NCI-H2227 treated with DMSO at 0.1 percent for 48 hours (cell line): ENCODE results near the gene STMN1.
"Not testable (repeated sequence)": the region's sequence is repeated elsewhere in the genome, so short reads cannot be mapped to it uniquely, and the experiment has no call there.

Experiments used
- DNase-seq: peaks from one replicate; lab custom pipeline; 2025; lab: John Stamatoyannopoulos, UW

The STMN1 gene

DNA sequence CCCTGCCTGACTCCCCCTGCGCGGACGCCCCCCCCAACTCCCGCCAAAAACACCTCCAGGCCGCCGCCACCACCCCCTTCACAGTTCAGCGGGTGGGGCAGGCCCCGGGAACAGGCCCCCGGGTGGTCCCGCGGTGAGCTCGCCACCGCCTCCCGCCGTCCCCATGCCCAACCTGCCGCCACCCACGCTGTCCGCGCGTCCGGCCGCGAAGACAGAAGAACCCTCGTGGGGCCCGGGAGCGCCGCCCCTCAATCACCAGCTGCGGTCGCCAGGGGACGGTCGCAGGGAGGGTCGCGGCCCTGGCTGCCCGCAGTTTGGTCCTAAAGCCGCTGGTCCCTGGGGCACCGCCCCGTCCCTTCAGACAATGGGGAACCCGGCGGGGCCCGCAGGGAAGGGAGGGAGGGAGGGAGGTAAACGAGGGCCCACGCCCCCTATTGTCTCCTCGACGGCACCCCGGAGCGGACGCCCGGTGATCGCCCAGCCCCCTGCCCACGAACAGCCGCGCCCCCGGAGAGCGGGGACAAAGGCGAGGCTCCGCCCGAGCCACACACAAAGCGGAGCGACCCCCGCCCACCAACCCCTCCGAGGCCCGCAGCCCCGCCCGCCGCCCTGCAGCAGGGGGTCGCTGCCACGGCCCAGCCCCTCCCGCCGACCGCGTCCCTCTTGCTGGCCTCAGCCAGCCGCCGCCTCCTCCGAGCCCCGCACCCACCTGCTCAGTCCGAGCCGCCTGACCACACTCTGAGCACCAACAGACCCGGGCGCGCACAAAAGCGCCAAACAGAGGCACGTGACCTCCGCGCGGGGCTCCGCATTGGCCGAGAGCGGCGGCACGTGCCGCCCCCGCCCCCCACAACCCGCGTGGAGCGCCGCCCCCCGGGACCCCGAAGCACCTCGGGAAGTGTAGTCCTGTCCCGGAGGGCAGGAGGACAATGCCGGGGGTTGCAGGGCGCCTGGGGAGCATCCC, at the start of gene STMN1:
Gene STMN1 (minus strand): TSS at position 740 of the 964 bp plus-strand sequence. CDS start 1,743 bp downstream, outside the sequence.
- DNase-seq = peak; percentile 95

DNA sequence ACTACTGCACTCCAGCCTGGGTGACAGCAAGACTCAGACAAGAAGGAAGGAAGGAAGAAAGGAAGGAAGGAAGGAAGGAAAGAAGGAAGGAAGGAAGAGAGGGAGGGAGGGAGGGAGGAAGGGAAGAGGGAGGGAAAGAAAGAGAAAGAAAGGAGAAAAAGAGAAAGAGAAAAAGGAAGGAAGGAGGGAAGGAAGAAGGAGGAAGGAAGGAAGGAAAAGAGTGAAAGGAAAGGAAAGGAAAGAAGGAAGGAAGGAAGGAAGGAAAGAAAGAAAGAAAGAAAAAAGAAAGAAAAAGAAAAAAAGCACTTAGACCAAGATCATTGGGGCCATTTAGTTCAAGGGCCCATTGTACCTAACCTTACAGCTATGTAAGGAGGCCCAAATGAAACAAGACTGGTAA, 49.3 kb upstream of the STMN1 start:
- no peak for DNase-seq

DNA sequence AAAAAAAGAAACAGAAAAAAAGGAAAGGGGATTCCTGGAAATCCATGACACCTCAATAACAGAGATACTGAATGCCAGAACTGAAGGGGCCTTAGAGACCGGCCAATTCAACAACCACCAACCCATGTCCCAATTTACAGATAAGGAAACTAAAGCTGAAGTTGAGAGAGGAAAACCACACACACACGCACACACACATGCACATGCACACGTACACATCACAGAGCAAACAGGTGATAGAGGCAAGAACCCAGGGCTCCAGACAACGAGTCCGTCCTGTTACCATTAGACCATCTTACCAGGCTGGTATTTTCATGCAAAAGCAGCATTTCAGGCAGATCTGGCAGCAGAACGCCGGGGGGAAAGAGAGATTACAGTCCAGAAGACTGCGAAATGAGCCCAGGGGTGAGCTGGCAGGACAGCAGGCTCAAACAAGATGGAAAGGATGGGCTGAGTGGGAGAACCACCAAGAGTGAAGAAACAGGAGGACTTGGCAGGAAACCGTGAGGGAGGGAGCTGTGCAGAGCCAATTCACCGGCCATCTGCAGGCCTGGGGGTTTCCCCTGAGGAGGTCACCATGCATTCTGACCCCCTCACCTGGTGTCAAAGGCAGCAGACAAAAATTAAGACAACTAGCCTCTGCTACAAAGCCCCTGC, 48.2 kb upstream of the STMN1 start:
- DNase-seq = no peak

DNA sequence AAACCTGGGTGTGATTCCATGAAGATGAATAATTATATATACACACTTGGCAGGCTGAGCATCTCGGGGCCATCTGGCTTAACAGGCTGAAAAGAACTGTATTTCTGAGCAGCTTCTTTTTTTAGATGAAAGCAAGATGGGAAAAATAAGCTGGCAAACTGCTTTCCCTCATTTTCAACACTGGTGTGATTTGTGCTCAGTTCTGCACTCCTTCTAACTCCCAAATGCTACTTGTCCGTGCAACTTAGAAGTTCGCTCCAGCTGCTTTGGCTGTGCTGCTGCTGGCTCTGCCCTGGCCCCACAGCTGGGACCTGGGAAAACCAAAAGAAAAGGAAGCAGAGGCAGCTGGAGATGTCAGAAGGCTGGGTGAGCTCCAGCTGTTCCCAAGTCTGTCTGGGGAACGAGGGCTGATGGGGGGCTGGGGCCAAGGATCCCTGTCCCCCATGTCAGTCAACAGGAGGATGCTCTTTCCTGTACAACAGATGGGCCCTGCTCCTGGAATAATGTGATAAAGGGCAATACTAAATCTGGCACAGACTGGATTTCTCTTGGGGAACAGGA, 46.7 kb upstream of the STMN1 start:
- DNase-seq = no peak

DNA sequence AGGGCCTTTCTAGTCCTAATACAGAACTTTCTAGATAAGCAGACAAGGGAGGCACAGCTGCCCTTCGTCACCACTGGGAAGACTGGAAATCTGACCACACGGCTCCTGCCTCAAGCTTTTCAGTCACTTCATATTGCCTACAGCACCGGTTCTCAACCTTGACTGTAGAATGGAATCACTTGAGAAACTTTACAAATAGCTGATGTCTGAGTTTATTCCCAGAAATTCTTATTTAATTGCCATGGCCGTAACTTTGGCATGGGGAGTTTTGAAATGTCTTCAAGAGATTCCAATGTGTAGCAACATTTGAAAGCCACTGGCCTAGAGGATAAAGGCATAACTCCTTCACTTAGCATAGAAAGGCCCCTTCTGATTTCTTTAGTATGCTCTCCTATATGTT, 42.4 kb upstream of the STMN1 start:
- no peak for DNase-seq

DNA sequence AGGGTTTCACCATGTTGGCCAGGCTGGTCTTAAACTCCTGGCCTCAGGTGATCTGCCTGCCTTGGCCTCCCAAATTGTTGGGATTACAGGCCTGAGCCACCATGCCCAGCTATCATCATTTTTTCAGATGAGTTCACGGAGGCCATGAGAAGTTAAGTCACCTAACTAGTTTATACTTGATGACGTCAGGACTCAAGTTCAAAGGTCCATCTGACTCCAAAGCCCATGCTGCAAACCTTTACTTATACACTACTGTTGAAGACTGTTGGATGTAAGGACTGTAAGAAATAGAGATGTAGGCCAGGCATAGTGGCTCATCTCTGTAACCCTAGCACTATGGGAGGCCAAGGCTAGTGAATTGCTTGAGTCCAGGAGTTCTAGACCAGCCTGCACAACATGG, 40.8 kb upstream of the STMN1 start:
- DNase-seq = no peak

DNA sequence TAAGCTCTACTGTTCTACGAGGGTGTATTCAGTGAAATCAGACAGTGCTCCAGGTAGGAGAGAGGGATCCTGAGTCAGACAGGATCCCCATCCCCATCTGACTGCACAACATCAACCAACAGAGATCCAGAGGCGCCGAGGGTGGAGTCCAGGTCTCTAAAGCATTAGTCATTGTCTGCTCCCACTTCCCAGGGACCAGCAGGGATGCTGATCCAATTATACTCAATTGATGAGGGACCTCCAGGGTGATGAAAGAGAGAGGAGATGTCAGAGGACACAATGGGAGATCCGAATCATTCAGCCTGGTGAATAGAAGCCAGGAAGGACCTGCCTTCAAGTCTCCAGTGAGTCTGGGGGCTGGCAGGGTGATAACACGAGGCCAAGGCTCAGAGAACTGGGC, 39.5 kb upstream of the STMN1 start:
- DNase-seq = no peak

DNA sequence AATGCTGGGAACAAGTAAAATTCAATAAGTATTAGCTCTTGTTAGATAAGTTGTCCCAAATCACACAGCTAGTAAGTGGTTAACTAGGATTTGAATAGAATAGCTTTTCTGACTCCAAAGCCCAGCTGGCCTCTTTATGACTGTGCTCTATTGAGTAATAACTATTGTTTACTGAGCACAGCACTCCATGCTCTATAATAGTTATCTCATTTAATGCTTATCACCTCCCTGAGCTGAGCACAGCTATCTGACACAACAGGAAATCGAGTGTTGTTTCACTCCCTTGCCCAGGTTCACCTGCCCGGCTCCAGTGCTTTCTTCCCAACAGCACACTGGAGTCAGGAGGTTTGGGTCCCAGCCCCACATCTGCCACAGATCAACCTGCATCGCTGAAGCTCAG, 38.8 kb upstream of the STMN1 start:
- DNase-seq = no peak

DNA sequence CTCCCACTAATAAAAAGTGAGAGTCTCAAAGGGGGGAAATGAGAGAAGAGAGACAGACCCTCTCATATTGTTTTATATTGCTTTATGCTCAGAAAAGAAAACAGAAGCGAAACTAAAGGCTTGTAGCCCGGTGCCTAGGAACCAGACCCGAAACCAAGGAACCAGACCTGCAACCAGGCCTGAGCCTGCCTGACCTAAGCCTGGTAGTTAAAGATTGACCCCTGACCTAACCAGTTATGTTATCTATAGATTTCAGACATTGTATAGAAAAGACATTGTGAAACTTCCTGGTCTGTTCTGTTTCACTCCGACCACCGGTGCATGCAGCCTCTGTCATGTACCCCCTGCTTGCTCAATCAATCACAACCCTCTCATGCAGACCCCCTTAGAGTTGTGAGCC, 37.3 kb upstream of the STMN1 start:
- not testable (repeated sequence) for DNase-seq

DNA sequence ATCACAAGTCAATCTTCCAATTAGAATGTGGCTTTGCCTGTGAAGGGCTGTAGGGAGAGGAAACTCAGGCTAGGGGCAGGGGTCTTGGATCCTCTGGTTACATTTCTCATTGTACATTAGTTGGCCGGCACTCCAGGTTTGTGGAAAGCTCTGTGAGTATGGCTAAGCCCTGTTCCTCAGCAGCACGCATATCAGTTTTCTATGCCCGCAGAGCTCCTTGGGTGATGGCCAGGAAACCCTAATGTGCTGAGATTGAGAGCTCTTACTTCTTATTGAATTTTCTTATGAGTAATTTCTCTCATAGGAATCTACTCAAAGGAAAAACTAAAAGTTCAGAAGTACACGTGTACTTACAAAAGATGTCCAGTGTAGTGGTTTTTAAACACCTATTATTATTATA, 30.7 kb upstream of the STMN1 start:
- no peak for DNase-seq

DNA sequence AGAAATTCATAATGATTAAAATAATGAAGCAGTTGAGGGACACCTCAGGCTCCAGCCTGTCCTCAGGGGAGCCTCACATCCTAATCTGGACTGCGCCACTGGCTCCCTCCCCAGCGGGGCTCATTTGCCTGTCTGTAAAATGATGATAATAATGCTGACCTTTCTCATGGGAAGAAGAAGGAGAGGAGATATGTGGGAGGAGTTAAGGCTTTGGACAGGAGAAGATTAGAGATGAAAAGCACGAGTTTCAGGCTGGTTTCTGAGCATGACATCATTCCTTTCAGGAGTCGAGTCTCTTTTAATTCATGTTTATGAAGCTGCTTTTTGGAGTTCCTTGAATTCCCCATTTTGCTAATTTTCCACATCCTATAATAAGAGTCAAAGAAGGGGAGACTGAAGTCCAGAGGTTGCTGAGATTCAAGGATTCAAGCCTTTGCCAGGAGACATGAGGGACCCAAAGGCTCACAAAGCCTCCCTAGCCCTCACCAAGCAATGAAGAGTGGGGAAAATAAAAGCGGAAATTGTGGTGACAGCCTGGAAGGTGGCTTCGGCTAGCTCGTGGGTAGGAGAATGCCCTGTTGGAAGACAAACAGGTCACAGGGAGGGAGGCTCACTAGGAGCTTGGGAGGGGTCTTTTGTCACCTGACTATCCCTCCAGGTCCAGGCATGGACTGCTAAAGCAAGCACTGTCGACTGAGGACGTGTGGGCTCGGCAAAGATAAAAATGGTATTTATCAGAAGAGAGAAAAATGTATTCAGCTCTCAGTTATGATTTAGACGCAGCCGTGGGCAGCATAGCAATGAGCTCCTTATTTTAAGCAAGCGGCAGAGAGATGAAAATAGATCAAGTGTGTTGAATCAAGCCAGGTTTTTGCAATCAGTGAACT, 27.5 kb upstream of the STMN1 start:
- DNase-seq = peak; percentile 87

DNA sequence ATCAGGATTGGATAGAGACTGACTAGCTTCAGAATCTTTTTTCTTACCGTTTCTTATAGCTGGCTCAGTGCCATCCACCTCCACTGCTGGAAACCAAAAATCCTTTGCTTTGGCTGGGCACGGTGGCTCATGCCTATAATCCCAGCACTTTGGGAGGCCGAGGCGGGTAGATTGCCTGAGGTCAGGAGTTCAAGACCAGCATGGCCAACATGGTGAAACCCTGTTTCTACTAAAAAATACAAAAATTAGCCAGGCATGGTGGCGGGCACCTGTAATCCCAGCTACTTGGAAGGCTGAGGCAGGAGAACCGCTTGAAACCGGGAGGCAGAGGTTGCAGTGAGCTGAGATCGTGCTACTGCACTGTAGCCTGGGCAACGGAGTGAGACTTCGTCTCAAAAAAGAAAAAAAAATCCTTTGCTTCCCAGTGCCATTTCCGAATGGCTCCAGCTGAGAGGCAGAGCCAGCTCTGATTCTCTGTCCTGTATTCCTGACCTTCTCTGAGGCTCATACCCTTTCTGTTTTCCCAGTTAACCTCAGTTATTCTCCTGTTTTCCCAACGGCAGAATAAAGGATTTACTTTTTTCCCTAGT, 26.7 kb upstream of the STMN1 start:
- peak; percentile 66 for DNase-seq

DNA sequence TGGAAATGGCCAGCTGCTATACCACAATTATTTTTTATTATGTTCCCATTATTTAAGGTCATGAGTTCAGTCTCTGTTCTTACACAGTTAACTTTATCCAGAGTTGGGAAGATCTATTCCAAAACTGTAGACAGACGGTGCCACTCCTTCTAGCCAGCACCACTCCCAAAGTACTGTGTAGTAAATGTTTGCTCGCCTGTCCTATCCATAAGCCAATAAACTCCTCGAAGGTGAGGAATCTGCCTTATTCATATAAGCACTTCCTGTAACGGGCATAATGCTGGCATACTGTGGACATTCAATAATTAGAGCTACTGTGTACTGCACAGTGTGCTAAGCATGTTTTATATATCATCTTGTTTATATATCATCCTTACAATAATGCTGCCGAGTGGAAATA, 26.1 kb upstream of the STMN1 start:
- DNase-seq = peak; percentile 55

DNA sequence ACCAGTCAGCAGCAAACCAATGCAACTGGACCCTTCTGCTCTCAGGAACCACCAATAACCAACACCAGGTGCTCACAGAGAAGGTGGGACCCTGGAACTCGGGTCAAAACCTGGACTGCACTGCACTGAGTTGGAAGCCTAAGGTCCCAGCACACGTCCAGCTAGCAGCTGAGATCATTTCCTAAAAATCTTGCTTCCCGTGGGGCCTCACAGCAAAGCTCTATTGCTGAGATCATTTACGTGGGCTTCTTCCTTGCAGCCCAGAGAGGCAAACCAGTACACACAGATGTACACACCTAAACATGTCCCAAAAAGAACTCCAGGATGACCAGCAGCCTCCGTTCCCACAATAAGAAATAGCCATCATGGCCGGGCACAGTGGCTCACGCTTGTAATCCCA, 22.8 kb upstream of the STMN1 start:
- DNase-seq = no peak

DNA sequence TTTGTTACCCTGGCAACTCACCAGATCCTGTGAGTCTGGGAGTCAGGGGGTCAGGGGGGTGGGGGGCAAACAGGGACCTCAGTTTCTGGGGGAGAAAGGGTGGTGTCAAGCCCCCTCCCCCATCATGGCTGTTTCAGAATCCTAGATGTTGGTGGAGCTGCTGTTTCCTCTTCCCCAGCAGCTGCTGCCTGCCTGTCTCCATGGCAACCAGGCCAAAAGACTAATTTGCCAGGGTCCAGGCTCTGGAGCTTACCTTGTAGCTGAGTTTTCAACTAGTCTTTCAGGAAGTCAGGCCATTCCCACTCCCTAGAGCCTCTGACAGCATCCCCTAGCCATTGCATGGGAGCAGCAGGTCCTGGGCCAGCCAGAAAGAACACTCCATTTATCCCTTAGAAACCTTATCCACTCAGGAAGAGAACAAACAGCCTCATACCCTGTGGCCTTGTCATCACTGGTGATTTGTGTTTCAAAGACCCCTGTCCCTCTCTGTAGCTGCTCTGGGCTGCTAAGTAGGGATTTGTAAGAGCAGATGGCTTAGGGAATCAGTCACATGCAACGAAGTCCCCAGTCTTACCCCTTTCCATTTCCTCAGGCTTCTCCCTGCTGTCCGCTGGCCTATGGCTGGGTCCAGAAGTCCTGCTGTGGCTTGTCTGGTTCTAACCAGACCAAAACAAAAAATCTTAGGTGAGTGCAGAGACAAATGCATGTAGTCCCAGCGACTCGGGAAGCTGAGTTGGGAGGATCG, 21.5 kb upstream of the STMN1 start:
- DNase-seq = peak; percentile 80

DNA sequence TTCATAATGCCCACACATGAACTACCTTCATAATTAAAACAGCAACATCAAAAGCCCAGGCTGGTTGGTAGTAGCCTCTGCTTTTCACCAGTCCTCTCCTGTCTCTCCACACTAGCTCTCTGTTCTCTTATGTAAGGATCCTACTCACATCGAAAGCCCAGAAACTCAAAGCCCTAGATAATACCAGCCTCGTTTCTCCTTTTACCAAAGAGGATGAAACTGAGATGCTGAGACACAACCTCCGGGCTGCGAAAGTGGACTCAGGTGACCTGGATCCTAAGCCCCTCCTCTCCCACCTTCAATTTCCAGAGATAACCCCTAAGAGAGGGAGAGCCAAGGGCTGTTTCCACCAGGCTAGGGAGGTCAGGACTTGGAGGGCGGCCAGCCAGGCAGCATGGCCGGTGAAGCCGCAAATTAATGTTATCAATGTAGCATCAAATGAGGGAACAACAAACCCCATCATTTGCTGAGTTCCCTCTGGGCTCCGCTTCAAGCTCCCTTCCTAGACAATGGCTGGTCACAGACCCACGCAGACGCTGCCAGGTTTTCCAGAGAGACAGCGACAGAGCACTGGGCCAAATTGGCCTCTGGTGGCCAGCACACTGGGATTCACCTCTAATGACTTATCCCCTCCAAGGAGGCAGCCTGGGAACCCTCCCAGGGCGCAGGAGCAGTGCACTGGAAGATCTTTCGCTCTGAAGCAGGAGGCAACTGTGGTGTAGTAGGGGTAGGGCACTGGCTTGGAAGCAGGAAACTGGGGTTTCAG, 20.7 kb upstream of the STMN1 start:
- DNase-seq = peak; percentile 75

DNA sequence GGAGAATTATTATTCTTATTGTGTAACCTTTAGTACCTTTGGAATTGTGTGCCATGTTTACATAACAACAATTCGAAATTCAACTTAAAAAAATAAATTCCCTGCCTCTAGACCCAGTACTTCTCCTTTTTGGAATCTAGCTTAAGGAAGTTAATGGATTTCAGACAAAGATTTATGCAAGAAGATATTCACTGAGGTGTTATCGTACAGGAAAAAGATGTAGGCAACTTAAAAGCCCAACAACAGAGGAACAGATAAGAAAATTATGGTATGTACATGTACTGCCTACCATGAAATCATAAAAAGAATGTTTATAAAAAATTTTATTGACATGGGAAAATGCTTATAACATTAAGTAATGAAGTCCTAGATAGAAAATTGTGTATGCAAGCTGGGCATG, 18.2 kb upstream of the STMN1 start:
- no peak for DNase-seq

DNA sequence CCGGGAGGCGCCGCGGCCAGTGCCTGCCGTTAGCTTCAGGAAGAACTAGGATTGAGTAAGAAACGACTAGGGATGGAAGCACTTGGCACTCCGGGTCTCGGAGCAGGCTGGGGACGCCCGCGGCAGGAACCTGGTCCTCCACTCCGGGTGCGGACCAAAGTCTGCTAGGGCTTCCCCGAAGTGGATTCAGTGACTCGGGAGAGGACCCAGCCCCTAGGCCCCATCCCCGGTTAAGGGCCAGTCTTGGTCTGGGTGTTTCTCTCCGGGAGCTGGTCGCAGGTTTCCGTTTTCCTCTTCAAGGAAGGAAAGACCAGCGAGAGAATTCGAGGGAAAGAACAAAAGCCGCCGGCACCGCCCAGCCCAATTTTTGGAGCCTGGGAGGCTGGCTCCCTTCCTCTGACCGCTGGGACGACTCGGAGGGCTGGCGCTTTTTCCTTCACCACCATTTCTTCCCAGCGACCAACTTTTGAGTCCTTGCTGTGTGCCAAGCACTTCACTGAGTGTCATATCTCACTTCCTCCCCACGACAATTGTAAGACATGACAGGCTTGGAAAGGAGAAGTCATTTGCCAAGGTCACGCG, 16.8 kb upstream of the STMN1 start:
- peak; percentile 73 for DNase-seq

DNA sequence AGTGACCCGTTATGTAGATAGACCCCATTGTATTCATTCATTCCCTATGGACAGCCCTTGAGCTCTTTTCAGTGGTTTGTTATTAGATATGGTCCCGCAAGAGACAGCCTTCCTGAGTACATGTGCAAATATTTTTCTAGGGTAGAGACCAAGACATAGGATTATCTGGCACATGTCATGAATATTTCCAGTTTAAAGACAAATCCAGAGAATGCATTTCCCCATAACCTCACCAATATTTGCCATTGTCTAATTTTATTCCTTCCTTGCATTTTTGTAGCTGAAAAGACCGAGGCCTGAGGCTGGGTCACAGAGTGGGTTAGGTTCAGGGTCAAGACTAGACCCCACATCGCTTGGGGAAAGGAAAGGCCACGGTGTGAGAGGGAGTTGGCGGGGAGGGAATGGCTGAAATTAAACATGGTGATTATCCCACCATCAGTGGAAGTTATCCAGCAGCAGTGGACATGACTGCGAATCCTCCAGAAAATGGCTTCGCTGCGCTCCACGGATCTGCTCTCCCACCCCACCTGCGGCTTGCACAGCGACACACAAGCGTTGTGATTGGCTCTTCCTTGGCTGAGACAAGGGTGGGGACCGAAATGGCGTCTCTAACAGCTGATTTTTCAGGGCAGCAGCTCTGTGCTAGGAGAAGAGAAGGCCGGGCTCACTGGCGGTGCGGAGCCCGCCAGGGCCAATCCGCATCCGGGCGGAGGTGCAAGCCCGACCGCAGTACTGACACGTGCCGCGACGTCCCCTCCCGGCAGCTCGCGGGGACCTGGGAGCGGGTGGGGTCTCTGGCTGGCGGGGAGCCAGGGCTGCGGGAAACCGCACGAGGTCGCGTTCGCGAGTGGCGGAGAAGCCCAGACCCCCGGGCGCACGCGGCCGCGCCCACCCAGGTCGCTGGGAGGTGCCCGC, 16.1 kb upstream of the STMN1 start:
- DNase-seq = peak; percentile 76
